ENCODE data around the gene DNPEP.
"Not testable (repeated sequence)": the region's sequence is repeated elsewhere in the genome, so short reads cannot be mapped to it uniquely, and the experiment has no call there.

Gene DNPEP

DNA sequence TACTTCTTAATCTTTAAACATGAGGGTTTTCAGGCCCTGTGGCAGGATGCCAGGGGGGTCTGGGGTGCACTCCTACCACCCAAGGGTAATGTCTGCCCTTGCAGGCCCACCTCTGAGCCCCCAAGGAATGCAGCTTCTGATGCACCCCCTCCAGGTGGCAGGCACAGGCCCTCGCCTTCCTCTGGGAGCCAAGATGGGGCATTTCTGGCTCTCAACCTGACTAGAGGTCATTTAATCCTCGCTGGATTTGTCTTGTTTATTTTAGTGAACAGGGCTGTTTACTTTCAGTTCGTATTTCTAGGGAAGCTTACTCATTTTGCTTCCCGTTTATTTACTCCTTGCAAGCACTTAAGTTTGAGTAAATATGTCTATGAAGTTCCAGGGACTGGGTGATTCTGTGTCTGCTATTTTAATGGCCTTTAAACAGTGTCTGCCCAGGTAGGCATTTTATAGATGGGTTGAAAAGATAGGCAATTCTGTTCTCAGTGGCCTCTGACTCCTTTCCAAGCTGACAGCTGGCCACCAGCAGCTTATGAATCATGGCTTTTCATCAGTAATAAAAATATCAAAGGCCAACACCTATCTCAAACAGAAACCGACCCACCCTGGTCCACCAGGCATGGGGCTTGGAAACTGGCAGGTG is 11.1 kb upstream of the DNPEP start:
- DNase-seq: no peak

GRCh38 chr2:219396863-219397457 is 9.2 kb upstream of the DNPEP start:
- no peak for DNase-seq

- no peak for DNase-seq
Measured at GRCh38 chr2:219395609-219396008, 7.9 kb upstream of the DNPEP start.

GRCh38 chr2:219395056-219395455 is 7.3 kb upstream of the DNPEP start:
- DNase-seq: not testable (repeated sequence)

DNA sequence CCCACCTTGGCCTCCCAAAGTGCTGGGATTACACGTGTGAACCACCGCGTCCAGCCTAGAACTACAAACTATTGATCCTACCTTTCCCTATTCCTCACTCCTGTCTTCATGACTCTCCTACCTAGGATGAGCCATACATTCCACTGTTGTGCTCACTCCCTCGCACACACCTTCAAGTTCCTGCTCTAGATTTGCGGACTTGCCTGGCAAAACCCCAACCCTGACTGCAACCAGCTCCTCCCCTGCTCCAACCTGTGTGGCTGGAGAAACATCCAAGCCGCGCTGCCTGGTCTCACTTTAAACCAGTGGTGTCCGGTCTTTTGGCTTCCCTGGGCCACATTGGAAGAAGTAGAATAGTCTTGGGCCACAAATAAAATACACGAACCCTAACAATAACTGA is 5.0 kb upstream of the DNPEP start:
- no peak for DNase-seq

- DNase-seq: no peak
Measured at GRCh38 chr2:219388907-219389156, 1.1 kb upstream of the DNPEP start.

DNA sequence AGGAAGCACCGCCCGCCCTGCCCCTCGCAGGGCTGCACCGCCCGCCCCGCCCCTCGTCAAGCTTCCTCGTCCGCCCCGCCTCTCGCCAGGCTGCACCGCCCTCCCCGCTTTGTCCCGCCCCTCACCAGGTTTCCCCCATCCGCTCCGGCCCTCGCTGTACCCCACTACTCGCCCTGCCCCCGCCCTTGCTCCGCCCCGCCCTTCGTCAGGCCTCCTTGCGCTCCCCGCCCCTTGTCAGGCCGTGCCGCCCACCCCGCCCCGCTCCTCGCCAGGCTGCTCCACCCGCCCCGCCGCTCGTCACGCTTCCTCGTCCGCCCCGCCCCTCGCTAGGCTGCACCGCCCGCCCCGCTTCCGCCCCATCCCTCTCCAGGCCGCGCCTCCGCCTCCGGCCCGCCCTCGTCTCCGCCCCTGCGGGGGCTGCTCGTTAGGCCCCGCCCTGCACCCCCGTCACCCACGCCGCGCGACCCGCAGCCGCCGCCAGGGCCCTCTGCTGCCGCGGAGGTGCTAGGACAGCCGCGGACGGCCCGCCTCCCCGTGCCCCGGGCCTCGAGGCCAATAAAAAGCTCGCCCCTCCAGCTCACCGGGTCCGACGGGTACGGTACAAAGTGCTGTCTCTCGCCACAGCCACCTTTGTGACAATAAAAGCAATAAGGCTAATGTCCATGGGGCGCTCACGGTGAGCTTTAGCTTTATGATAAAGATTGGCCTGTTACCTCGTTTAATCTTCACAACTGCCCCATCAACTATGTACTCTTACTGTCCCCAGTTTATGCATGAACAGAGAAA is 602 bp upstream of the DNPEP start:
- peak; percentile 92 for DNase-seq

DNA sequence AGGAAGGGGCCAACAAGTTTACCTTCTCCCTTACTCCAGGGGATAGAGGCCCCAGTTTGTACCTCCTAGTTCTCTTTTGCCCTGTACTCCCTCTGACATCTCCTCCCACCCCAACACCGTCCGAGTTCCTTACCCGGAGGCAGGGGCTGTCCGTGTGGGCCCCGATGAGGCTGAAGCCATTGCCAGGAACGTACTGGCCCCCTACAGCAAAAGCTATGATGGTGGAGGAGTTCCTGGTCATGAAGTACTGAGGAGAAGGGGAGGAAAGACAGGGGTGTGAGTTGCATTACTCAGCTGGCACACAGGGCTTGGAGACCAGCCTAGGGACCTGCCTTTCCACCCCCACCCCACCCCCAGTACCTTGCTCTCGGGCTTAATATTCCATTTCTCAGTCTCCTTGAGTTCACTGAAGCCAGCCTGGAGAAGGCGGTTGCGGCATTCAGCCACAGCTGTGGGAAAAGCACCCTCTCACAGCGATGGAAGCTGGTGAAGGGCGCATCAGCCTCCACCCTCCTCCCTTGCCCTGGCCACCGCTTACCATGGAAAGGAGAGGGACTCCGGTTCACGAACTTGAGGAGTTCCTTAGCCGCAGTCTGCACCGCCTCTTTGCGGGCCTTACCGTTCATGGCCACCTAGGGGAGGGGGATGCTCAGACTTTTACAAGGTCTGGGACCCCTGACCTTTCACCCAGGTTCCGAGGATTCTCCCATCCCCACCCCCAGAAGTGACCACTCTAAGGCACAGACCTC is 1.0 kb downstream of the DNPEP start:
- no peak for DNase-seq

DNA sequence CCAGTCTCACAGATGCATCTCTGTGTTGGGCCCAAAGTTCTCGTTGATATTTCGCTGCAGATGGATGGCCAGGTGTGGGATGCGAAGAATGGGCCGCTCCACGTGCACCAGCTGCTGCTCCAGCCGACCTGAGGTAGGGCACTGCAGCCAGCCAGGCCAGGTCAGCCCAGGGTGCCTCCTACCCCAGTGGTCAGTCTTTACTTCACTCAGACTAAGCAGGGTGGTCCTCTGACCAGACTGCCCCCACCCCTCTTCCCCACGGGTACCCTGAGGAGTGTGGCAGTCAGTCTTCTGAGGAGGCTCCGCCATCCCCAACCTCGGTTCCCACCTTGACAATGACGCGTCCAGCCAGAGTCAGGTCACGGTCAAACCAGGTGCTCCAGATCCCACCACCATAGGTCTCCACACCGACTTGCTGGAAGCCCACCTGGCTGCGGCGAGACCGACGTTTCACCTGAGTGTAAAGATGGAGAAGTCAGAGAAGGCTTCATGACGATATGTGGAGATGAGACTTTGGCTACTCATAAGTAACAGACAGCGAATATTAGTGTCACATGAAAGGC is 1.7 kb downstream of the DNPEP start:
- no peak for DNase-seq

GRCh38 chr2:219384859-219385258 is 2.9 kb downstream of the DNPEP start:
- no peak for DNase-seq

- DNase-seq: no peak
Measured at GRCh38 chr2:219384083-219384713, 3.5 kb downstream of the DNPEP start.

DNA sequence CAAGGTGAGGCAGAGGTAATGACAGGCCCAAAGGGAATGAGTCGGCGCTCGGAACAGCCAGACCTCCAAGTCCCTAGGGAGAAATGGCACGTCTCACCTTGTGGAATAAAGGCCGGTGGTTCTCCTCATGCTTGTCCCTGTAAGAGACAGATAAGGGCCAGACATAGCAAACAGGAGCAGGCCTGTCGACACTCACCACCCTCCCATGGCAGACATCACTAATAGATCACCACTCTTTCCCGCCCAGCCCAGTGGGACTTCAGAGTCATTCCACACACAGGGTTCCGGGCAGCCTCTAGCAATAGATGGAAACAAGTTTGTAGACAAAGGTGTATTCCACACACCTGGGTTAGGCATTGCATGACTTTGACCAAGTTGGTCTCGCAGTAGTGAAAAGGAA is 6.3 kb downstream of the DNPEP start:
- no peak for DNase-seq

DNA sequence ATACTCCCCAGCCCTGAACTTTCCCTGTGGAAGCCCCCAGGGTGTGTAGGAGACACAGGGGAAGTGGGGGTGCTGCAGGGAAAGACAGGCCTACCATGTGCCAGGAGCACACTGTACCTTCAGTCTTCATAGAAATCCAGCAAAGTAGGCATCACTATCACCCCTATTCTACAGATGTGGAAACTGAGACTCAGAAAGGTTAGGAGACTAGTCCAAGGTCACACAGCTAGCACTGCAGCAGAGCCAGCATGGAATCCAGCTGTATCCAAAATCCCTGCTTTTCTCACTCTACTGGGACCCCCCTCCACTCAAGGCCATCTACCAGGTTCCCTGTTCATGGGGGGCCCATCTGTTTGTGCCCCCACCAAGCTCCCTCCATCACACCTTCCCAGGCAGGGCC is 6.8 kb downstream of the DNPEP start:
- no peak for DNase-seq

DNA sequence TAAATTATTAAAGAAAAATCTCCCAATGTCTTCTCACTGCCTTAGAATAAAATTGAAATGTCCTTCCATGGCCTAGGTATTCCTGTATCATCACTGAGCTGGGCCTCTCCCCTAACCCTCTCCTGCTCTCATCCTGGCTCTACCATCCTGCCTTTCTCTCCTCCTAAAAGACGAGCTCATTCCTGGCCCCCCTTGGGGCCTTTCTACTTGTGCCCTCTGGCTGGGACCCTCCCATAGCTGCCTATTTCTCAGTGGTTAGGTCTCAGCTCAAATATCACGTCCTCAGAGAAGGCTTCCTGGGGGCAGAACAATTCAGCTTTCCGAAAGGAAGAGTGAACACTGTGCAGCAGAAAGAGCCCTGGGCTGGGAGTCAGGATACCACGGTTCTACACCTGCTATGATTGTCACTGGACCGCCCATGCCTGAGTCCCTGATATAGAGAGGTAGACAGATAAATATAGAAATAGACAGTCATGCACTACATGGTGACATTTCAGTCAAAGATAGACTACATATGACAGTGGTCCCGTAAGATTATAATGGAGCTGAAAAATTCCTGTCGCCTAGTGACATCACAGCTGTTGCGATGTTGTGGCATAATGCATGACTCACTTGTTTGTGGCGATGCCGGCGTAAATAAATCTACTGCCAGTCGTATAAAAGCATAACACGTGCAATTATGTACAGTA is 9.4 kb downstream of the DNPEP start:
- DNase-seq: no peak

DNA sequence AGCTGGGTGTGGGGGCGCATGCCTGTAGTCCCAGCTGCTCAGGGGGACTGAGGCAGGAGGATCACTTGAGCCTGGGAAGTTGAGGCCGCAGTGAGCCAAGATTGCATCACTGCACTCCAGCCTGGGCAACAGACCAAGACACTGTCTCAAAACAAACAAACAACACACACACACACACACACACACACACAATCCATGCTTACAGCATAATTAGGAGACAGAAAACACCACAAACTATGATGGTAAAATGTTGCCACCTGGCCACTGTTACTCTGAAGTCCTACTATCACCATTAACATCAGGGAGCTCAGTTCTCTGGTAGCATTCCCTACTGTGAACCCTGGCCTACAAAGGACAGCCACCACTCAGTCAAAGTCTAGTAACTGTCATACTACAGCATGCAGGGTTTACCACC is 18.3 kb downstream of the DNPEP start:
- no peak for DNase-seq

- DNase-seq: no peak
Measured at GRCh38 chr2:219368690-219369191, 19.0 kb downstream of the DNPEP start.

DNA sequence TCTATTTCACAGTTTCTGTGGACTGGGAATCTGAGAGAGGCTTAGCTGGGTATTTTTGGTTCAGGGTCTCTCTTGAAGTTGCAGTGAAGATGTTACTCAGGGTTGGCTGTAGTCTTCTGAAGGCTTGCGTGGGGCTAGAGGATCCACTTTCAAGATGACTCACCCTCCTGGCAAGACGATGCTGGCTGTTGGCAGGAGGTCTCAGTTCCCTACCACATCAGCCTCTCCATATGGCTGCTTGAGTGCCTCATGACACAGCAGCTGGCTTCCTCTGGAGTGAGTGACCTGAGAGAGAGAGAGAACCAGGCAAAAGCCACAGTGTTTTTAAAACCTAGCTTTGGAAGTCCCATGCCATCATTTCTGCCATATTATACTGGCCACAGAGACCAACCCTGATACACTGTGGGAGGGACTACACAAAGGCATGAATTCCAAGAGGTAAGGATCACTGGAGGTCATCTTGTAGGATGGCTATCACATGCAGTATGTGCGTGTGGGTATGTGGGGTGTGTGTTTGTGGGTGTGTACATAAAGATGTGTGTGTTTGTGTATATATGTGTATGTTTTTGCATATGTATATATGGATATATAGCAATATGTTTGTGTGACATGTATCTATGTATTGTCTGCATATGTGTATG is 25.1 kb downstream of the DNPEP start:
- peak; percentile 20 to 36 for DNase-seq

DNA sequence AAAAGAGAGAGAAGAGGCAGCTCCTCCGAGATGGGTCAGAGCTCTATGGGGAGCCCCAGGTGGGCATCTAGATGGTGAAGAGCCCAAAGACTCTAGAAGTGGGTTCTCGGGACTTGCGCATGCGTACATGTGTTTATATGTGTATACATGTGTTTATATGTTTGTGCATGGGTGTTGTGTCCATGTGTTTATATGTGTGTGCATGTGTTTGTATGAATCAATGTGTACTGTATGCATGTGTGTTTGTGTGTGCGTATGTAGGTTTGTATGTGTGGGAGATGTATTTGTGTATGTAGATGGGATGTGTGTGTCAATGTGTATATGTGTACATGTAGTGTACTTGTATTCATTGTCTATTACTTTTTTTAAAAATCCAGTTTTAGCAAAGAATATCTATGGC is 25.6 kb downstream of the DNPEP start:
- no peak for DNase-seq

- DNase-seq: no peak
Measured at GRCh38 chr2:219358170-219359075, 29.3 kb downstream of the DNPEP start.

- DNase-seq: peak; percentile 86 to 91
Measured at GRCh38 chr2:219356834-219357233, 30.9 kb downstream of the DNPEP start.

GRCh38 chr2:219354582-219354981 is 33.1 kb downstream of the DNPEP start:
- no peak for DNase-seq

Measured in AML-193 (cell line).